Activated B cell treated with CpG ODN at 0.5 μM for 24 hours (primary cell): ENCODE results near the gene ENKUR. TPM values are rescaled to one million over a fixed set of nuclear protein-coding genes. Genes with fewer than 3 reads are reported as not detected.
"Not testable (repeated sequence)": the region's sequence is repeated elsewhere in the genome, so short reads cannot be mapped to it uniquely, and the experiment has no call there.

Experiments used
- ATAC-seq: fragments of 200-7000 bp; cut with Tn5 transposase; one replicate; pipeline ENCODE4 v1.10.0; 2021; ENCODE audit warnings: low read depth, mild to moderate bottlenecking, moderate library complexity
- CTCF ChIA-PET: fragments of 350-600 bp; sonication (Branson Sonifier 250); formaldehyde crosslinking; loops from one replicate; lab custom pipeline; 2021; ENCODE audit warnings: antibody characterized with exemption; lab: Charles Lee
- POLR2A ChIA-PET: fragments of 350-600 bp; sonication (Branson Sonifier 250); formaldehyde crosslinking; loops from one replicate; lab custom pipeline; 2021; ENCODE audit warnings: antibody characterized with exemption; lab: Charles Lee
- DNase-seq: peaks from one replicate; pipeline ENCODE4 v3.0.0; 2022
- H3K27ac Mint-ChIP-seq: one replicate; pipeline ENCODE4 v1.8.0; 2020; ENCODE audit warnings: mixed read lengths
- H3K27me3 Mint-ChIP-seq: one replicate; pipeline ENCODE4 v1.8.0; 2021; ENCODE audit warnings: mixed read lengths
- H3K36me3 Mint-ChIP-seq: one replicate; pipeline ENCODE4 v1.8.0; 2021; ENCODE audit warnings: low read depth, mixed read lengths
- H3K4me1 Mint-ChIP-seq: one replicate; pipeline ENCODE4 v1.8.0; 2021; ENCODE audit warnings: mixed read lengths
- H3K4me3 Mint-ChIP-seq: one replicate; pipeline ENCODE4 v1.8.0; 2020; ENCODE audit warnings: mild to moderate bottlenecking, mixed read lengths
- H3K9me3 Mint-ChIP-seq: one replicate; pipeline ENCODE4 v1.8.0; 2020; ENCODE audit warnings: mixed read lengths
- CTCF ChIP-seq: fragments of 200-600 bp; IDR thresholded peaks from one replicate; pipeline ENCODE4 v1.8.0; 2022; ENCODE audit warnings: antibody characterized with exemption, mild to moderate bottlenecking
- intact Hi-C: fragments of 100-400 bp; cut with micrococcal nuclease; formaldehyde crosslinking; loops from one replicate; pipeline ENCODE4 v1.15.1; 2024
- total RNA-seq: library from RNA; stranded (reverse); gene quantifications from 2 replicates; pipeline ENCODE4 v1.2.3, GENCODE V29; 2022

The ENKUR gene
- total RNA-seq, 1 donor from 2014 or later: not detected

- DNase-seq: no peak
- no peak for TF ChIP-seq CTCF
- Mint-ChIP-seq H3K27me3 (peaks cover 14% of the 10 kb centered on the region), H3K4me1 (peaks cover 3% of the 10 kb centered on the region), H3K27ac (no peak overlapping the region), H3K9me3 (no peaks in the 10 kb centered on the region), H3K36me3 (no peaks in the 10 kb centered on the region), H3K4me3 (no peak overlapping the region)
- ChIA-PET POLR2A (no interaction called here), CTCF (no interaction called here)
- no peak for ATAC-seq
- intact Hi-C loops: no loop called here
Measured at GRCh38 chr10:24958091-24958720, 57.8 kb downstream of the ENKUR start.

GRCh38 chr10:24957624-24958051 is 58.3 kb downstream of the ENKUR start:
- intact Hi-C loops, H3K36me3 Mint-ChIP-seq, H3K9me3 Mint-ChIP-seq, DNase-seq, CTCF ChIA-PET, H3K27ac Mint-ChIP-seq, ATAC-seq, H3K4me3 Mint-ChIP-seq, H3K4me1 Mint-ChIP-seq, POLR2A ChIA-PET: not testable (repeated sequence)
- peaks cover 15% of the 10 kb centered on the region for H3K27me3 Mint-ChIP-seq

GRCh38 chr10:24953675-24954074 is 62.3 kb downstream of the ENKUR start:
- POLR2A ChIA-PET: no interaction called here
- intact Hi-C loops: loop anchor here (2.0 to 5.0 kb wide), 3 partner anchors 36 to 66 kb away; partner anchors contain the start of genes ENKUR and THNSL1

GRCh38 chr10:24952707-24953645 is 63.0 kb downstream of the ENKUR start:
- intact Hi-C loops: loop anchor here (1.0 to 5.0 kb wide), 6 partner anchors 36 to 310 kb away; partner anchors contain the start of genes ENKUR and THNSL1
- no peaks in the 10 kb centered on the region for H3K9me3 Mint-ChIP-seq
- ATAC-seq (peak; percentile 86), DNase-seq (peak; percentile 48)
- ChIA-PET POLR2A (interaction anchor here (1.2 to 1.4 kb wide), 2 partner anchors 229 to 230 kb away, joined by 4 to 5 read pairs; partner anchors contain the start of gene ARHGAP21), CTCF (interaction anchor here (0.8 kb wide), 1 partner anchor 309 kb away, joined by 3 read pairs; no protein-coding TSS in a partner anchor)
- peak overlapping the region; percentile 76 for H3K4me3 Mint-ChIP-seq
- H3K4me1 Mint-ChIP-seq: peaks cover 7% of the 10 kb centered on the region
- no peak for TF ChIP-seq CTCF
- H3K27me3 Mint-ChIP-seq: peaks cover 15% of the 10 kb centered on the region
- peak overlapping the region; percentile 51 for H3K27ac Mint-ChIP-seq
- no peaks in the 10 kb centered on the region for H3K36me3 Mint-ChIP-seq

More at GRCh38 chr10:24953675-24954074, 62.3 kb downstream of the ENKUR start:
- H3K36me3 Mint-ChIP-seq: no peaks in the 10 kb centered on the region
- H3K4me1 Mint-ChIP-seq: peaks cover 7% of the 10 kb centered on the region
- H3K27me3 Mint-ChIP-seq: peaks cover 15% of the 10 kb centered on the region
- H3K4me3 Mint-ChIP-seq: peak overlapping the region; percentile 67
- no peak overlapping the region for H3K27ac Mint-ChIP-seq
- H3K9me3 Mint-ChIP-seq: no peaks in the 10 kb centered on the region
- no peak for ATAC-seq
- no peak for TF ChIP-seq CTCF
- DNase-seq: no peak
- CTCF ChIA-PET: no interaction called here

- peak within 1 kb of the TSS; percentile 51 for H3K27ac Mint-ChIP-seq
- no peaks in the 10 kb centered on the region for H3K9me3 Mint-ChIP-seq
- no peaks in the 10 kb centered on the region for H3K36me3 Mint-ChIP-seq
- POLR2A ChIA-PET: interaction anchor here (1.0 to 1.4 kb wide), 3 partner anchors 47 to 229 kb away, joined by 3 to 5 read pairs (median 4); partner anchors contain the start of gene ARHGAP21
- CTCF ChIA-PET: interaction anchor here (0.8 to 1.4 kb wide), 2 partner anchors 309 to 310 kb away, joined by 3 to 6 read pairs; no protein-coding TSS in a partner anchor
- peaks cover 14% of the 10 kb centered on the region for H3K27me3 Mint-ChIP-seq
- DNase-seq (peak; percentile 18), ATAC-seq (peak; percentile 49)
- intact Hi-C loops: loop anchor here (1.0 to 5.0 kb wide), 6 partner anchors 35 to 309 kb away; partner anchors contain the start of genes ENKUR and THNSL1
- no peak for TF ChIP-seq CTCF
- H3K4me3 Mint-ChIP-seq: peak within 1 kb of the TSS; percentile 76
- peaks cover 7% of the 10 kb centered on the region for H3K4me1 Mint-ChIP-seq
Measured at GRCh38 chr10:24952143-24952706, 63.7 kb downstream of the ENKUR start, which contains the start of gene PRTFDC1. PRTFDC1 (minus strand) TSS chr10:24952606; CDS start chr10:24952575, 31 bp downstream.
